DOHH2 (cell line): Measurements from ENCODE around the gene RNF11.
"Not testable (repeated sequence)": the region's sequence is repeated elsewhere in the genome, so short reads cannot be mapped to it uniquely, and the experiment has no call there.

ENCODE experiments used
- H3F3A ChIP-seq: fragments of 200-600 bp; sonication (generic), shearing (Covaris generic); 2 replicates; pipeline ENCODE4 v1.6.0; 2016; ENCODE audit warnings: antibody characterized with exemption, mild to moderate bottlenecking; ENCODE audit not compliant: control insufficient read depth, insufficient read depth
- H3K27ac ChIP-seq: fragments of 200-600 bp; sonication (generic); 2 replicates; pipeline ENCODE4 v1.5.1; 2014; ENCODE audit warnings: low read depth, mild to moderate bottlenecking, low read length, moderate library complexity
- H3K27me3 ChIP-seq: fragments of 200-600 bp; sonication (generic); 2 replicates; pipeline ENCODE4 v1.6.1; 2014; ENCODE audit warnings: mild to moderate bottlenecking, low read length, mixed read lengths; ENCODE audit not compliant: control insufficient read depth
- H3K36me3 ChIP-seq: fragments of 200-600 bp; sonication (generic); 2 replicates; pipeline ENCODE4 v1.6.1; 2014; ENCODE audit warnings: mild to moderate bottlenecking, low read length, moderate library complexity, mixed read lengths; ENCODE audit not compliant: control insufficient read depth
- H3K4me1 ChIP-seq: fragments of 200-600 bp; sonication (generic); 2 replicates; pipeline ENCODE4 v1.6.1; 2014; ENCODE audit warnings: mild to moderate bottlenecking, low read length, mixed read lengths; ENCODE audit not compliant: control insufficient read depth
- H3K4me2 ChIP-seq: fragments of 200-600 bp; sonication (generic); 2 replicates; pipeline ENCODE4 v1.6.0; 2014; ENCODE audit warnings: mild to moderate bottlenecking, low read length, moderate library complexity
- H3K4me3 ChIP-seq: fragments of 200-600 bp; sonication (generic); 2 replicates; pipeline ENCODE4 v1.5.1; 2014; ENCODE audit warnings: mild to moderate bottlenecking, low read length, mixed read lengths
- H3K79me2 ChIP-seq: fragments of 200-600 bp; sonication (generic); 2 replicates; pipeline ENCODE4 v1.6.1; 2014; ENCODE audit warnings: mild to moderate bottlenecking, low read length, mixed read lengths; ENCODE audit not compliant: control insufficient read depth
- H3K9me2 ChIP-seq: fragments of 200-600 bp; sonication (generic); replicated peaks from 2 replicates; pipeline ENCODE4 v1.6.1; 2014; ENCODE audit warnings: mild to moderate bottlenecking, low read length, mixed read lengths; ENCODE audit not compliant: control insufficient read depth
- H3K9me3 ChIP-seq: fragments of 200-600 bp; sonication (generic); 2 replicates; pipeline ENCODE4 v1.6.1; 2014; ENCODE audit warnings: antibody characterized with exemption, low read length, mixed read lengths; ENCODE audit not compliant: control insufficient read depth, insufficient read depth
- H4K20me1 ChIP-seq: fragments of 200-600 bp; sonication (generic); 2 replicates; pipeline ENCODE4 v1.6.0; 2014; ENCODE audit warnings: low read depth, mild to moderate bottlenecking, antibody characterized with exemption, low read length, moderate library complexity; ENCODE audit not compliant: control insufficient read depth, insufficient read depth
- CTCF ChIP-seq: fragments of 200-600 bp; sonication (generic); IDR thresholded peaks from one replicate; pipeline ENCODE4 v1.5.1; 2014; ENCODE audit warnings: antibody characterized with exemption, mild to moderate bottlenecking, low read depth, low read length; ENCODE audit not compliant: poor library complexity, severe bottlenecking
- EZH2phosphoT487 ChIP-seq: fragments of 200-600 bp; sonication (generic); IDR thresholded peaks from 2 replicates; pipeline ENCODE4 v1.6.1; 2017; ENCODE audit warnings: borderline replicate concordance, mild to moderate bottlenecking, antibody characterized with exemption, low read length, moderate library complexity, mixed read lengths

RNF11 gene

GRCh38 chr1:51247022-51247421, 10.9 kb downstream of the RNF11 start:
- Histone ChIP-seq H3F3A (no peaks in the 10 kb centered on the region), H3K4me1 (no peaks in the 10 kb centered on the region), H3K36me3 (no peaks in the 10 kb centered on the region), H3K4me3 (no peak overlapping the region), H3K79me2 (no peaks in the 10 kb centered on the region), H3K9me2 (no peaks in the 10 kb centered on the region), H4K20me1 (no peaks in the 10 kb centered on the region), H3K4me2 (no peak overlapping the region), H3K27me3 (peaks cover 8% of the 10 kb centered on the region; the same call in 1 of the 2 replicates), H3K9me3 (no peaks in the 10 kb centered on the region), H3K27ac (no peak overlapping the region)
- no peak for TF ChIP-seq CTCF
- no peak for TF ChIP-seq EZH2phosphoT487

- Histone ChIP-seq H3K9me2 (no peaks in the 10 kb centered on the region), H3K27ac (no peak overlapping the region), H4K20me1 (no peaks in the 10 kb centered on the region), H3K4me3 (no peak overlapping the region), H3K79me2 (no peaks in the 10 kb centered on the region), H3K36me3 (no peaks in the 10 kb centered on the region), H3F3A (no peaks in the 10 kb centered on the region), H3K4me1 (no peaks in the 10 kb centered on the region), H3K4me2 (no peak overlapping the region), H3K27me3 (peaks cover 5% of the 10 kb centered on the region; the same call in 1 of the 2 replicates), H3K9me3 (no peaks in the 10 kb centered on the region)
- TF ChIP-seq CTCF (no peak), EZH2phosphoT487 (no peak)
Measured at GRCh38 chr1:51247499-51247898, 11.4 kb downstream of the RNF11 start.

- Histone ChIP-seq H3K79me2 (no peaks in the 10 kb centered on the region), H3K4me1 (no peaks in the 10 kb centered on the region), H3K4me3 (no peak overlapping the region), H3K9me3 (no peaks in the 10 kb centered on the region), H4K20me1 (no peaks in the 10 kb centered on the region), H3K36me3 (no peaks in the 10 kb centered on the region), H3K4me2 (no peak overlapping the region), H3K27me3 (no peaks in the 10 kb centered on the region), H3K27ac (no peak overlapping the region), H3F3A (no peaks in the 10 kb centered on the region), H3K9me2 (no peaks in the 10 kb centered on the region)
- TF ChIP-seq CTCF (no peak), EZH2phosphoT487 (no peak)
Measured at GRCh38 chr1:51249445-51249844, 13.4 kb downstream of the RNF11 start.

GRCh38 chr1:51250729-51251128, 14.7 kb downstream of the RNF11 start:
- not testable (repeated sequence) for H4K20me1 ChIP-seq, H3K79me2 ChIP-seq, H3K9me2 ChIP-seq, H3F3A ChIP-seq, H3K4me3 ChIP-seq, H3K27me3 ChIP-seq, H3K27ac ChIP-seq, H3K36me3 ChIP-seq, H3K4me1 ChIP-seq, H3K4me2 ChIP-seq, H3K9me3 ChIP-seq

GRCh38 chr1:51251165-51251564, 15.1 kb downstream of the RNF11 start:
- H4K20me1 ChIP-seq, H3K4me1 ChIP-seq, H3F3A ChIP-seq, H3K9me2 ChIP-seq, H3K4me3 ChIP-seq, H3K4me2 ChIP-seq, H3K27me3 ChIP-seq, H3K79me2 ChIP-seq, H3K27ac ChIP-seq, H3K36me3 ChIP-seq, H3K9me3 ChIP-seq: not testable (repeated sequence)
